CD4-positive, alpha-beta memory T cell (primary cell): ENCODE data around the gene CHRNB4. TPM values are rescaled to one million over a fixed set of nuclear protein-coding genes. Genes with fewer than 3 reads are reported as not detected.
A peak's percentile ranks its signal among the peaks of the same experiment; 100 is the strongest.

Source experiments
- CTCF ChIA-PET: fragments of 350-600 bp; sonication (Branson Sonifier 250); formaldehyde crosslinking; loops from one replicate; lab custom pipeline; 2021; ENCODE audit warnings: inconsistent platforms; ENCODE audit not compliant: partially characterized antibody; lab: Charles Lee
- POLR2A ChIA-PET: fragments of 350-600 bp; sonication (Branson Sonifier 250); formaldehyde crosslinking; loops from one replicate; lab custom pipeline; 2021; ENCODE audit not compliant: partially characterized antibody; lab: Charles Lee
- DNase-seq, 5 donors: peaks; one replicate each; pipeline versions ENCODE4 v3.0.0 to v3.0.0-alpha.2; 2020 to 2022; ENCODE audit warnings: mixed read lengths in 1 of 5
- H3K27ac ChIP-seq: one replicate; pipeline ENCODE4 v1.7.0; 2013; ENCODE audit warnings: low read depth, low read length
- H3K27me3 ChIP-seq: 2 replicates; pipeline ENCODE4 v1.7.0; 2013; ENCODE audit warnings: mild to moderate bottlenecking, low read length, moderate library complexity; ENCODE audit not compliant: insufficient read depth
- H3K36me3 ChIP-seq: 2 replicates; pipeline ENCODE4 v1.7.0; 2013; ENCODE audit warnings: mild to moderate bottlenecking, low read length, moderate library complexity; ENCODE audit not compliant: insufficient read depth
- H3K4me1 ChIP-seq: 2 replicates; pipeline ENCODE4 v1.7.0; 2013; ENCODE audit warnings: mild to moderate bottlenecking, low read length, moderate library complexity; ENCODE audit not compliant: insufficient read depth
- H3K4me3 ChIP-seq, 2 donors: one replicate each; pipeline ENCODE4 v1.7.0; 2013; ENCODE audit warnings: low read length in 2 of 2, mild to moderate bottlenecking in 1 of 2
- H3K9me3 ChIP-seq, 2 donors: one replicate each; pipeline ENCODE4 v1.7.0; 2013; ENCODE audit warnings: low read length in 2 of 2, control low read depth in 1 of 2; ENCODE audit not compliant: control insufficient read depth in 1 of 2
- H3K27ac Mint-ChIP-seq, 7 donors: one replicate each; pipeline ENCODE4 v1.8.0; 2020 to 2021; ENCODE audit warnings: mixed read lengths in 7 of 7, mild to moderate bottlenecking in 6 of 7, inconsistent platforms in 3 of 7, moderate library complexity in 3 of 7
- H3K27me3 Mint-ChIP-seq, 2 donors: one replicate each; pipeline ENCODE4 v1.8.0; 2020 to 2021; ENCODE audit warnings: mixed read lengths in 2 of 2
- H3K36me3 Mint-ChIP-seq, 2 donors: one replicate each; pipeline ENCODE4 v1.8.0; 2020 to 2021; ENCODE audit warnings: mixed read lengths in 2 of 2, inconsistent platforms in 1 of 2, mild to moderate bottlenecking in 1 of 2
- H3K4me1 Mint-ChIP-seq, 4 donors: one replicate each; pipeline ENCODE4 v1.8.0; 2020 to 2021; ENCODE audit warnings: mixed read lengths in 4 of 4, mild to moderate bottlenecking in 1 of 4
- H3K4me3 Mint-ChIP-seq, 8 donors: one replicate each; pipeline ENCODE4 v1.8.0; 2020 to 2021; ENCODE audit warnings: mixed read lengths in 8 of 8, mild to moderate bottlenecking in 7 of 8, moderate library complexity in 6 of 8, inconsistent platforms in 3 of 8
- H3K9me3 Mint-ChIP-seq, 8 donors: one replicate each; pipeline ENCODE4 v1.8.0; 2020 to 2021; ENCODE audit warnings: mixed read lengths in 8 of 8, mild to moderate bottlenecking in 5 of 8, inconsistent platforms in 3 of 8, moderate library complexity in 1 of 8
- intact Hi-C: fragments of 100-400 bp; cut with micrococcal nuclease; formaldehyde crosslinking; loops from one replicate; pipeline ENCODE4 v1.15.1; 2023
- polyA plus RNA-seq, 2 donors: library from polyadenylated mRNA; unstranded; fragments of 300-500 nt; fragmentation: Illumina TruSeq; gene quantifications; one replicate each; pipeline ENCODE4 v1.2.3, GENCODE V29; 2021
- total RNA-seq, 2 experiments: library from RNA; stranded (reverse); gene quantifications; one replicate each; pipeline ENCODE4 v1.2.3, GENCODE V29; 2021

CHRNB4 gene
- total and polyA plus RNA-seq, 4 experiments from 2014 or later: not detected

GRCh38 chr15:78619022-78619950 lies 21.7 kb downstream of the CHRNB4 start:
- ChIA-PET POLR2A (no interaction called here), CTCF (interaction anchor here (0.8 to 1.8 kb wide), 8 partner anchors 12 to 135 kb away, joined by 3 to 6 read pairs (median 4); no protein-coding TSS in a partner anchor)
- no peak overlapping the region for H3K27ac Mint-ChIP-seq
- no peaks in the 10 kb centered on the region for H3K9me3 ChIP-seq
- no peaks in the 10 kb centered on the region for H3K36me3 Mint-ChIP-seq
- peaks cover 2 to 18% (median 10%) of the 10 kb centered on the region in 4 donors for H3K4me1 Mint-ChIP-seq
- H3K36me3 ChIP-seq: no peaks in the 10 kb centered on the region
- H3K4me1 ChIP-seq: no peaks in the 10 kb centered on the region
- DNase-seq: no peak
- H3K27me3 ChIP-seq: peaks cover 7% of the 10 kb centered on the region
- H3K9me3 Mint-ChIP-seq: no peaks in the 10 kb centered on the region
- no peak overlapping the region for H3K27ac ChIP-seq
- H3K4me3 ChIP-seq: no peak overlapping the region
- H3K27me3 Mint-ChIP-seq: peaks cover 34 to 40% of the 10 kb centered on the region in 2 donors
- H3K4me3 Mint-ChIP-seq: peak overlapping the region in 2 of 8 donors; percentile 34 to 72
- intact Hi-C loops: no loop called here

GRCh38 chr15:78618490-78618934 lies 22.5 kb downstream of the CHRNB4 start:
- Histone ChIP-seq H3K27me3 (peaks cover 7% of the 10 kb centered on the region), H3K27ac (no peak overlapping the region), H3K9me3 (no peaks in the 10 kb centered on the region), H3K4me1 (no peaks in the 10 kb centered on the region), H3K4me3 (no peak overlapping the region), H3K36me3 (no peaks in the 10 kb centered on the region)
- Mint-ChIP-seq H3K27me3 (peaks cover 31 to 34% of the 10 kb centered on the region in 2 donors), H3K27ac (no peak overlapping the region), H3K36me3 (no peaks in the 10 kb centered on the region), H3K4me3 (peak overlapping the region in 3 of 8 donors; percentile 43 to 71 (median 55)), H3K4me1 (peaks cover 2 to 18% (median 10%) of the 10 kb centered on the region in 4 donors), H3K9me3 (no peaks in the 10 kb centered on the region)
- peak; percentile 45 to 75 (median 60) for DNase-seq
- POLR2A ChIA-PET: no interaction called here
- intact Hi-C loops: loop anchor here (1.0 kb wide), 1 partner anchor 91 kb away; no protein-coding TSS in a partner anchor
- CTCF ChIA-PET: interaction anchor here (1.3 to 1.8 kb wide), 5 partner anchors 14 to 132 kb away, joined by 3 to 6 read pairs (median 5); no protein-coding TSS in a partner anchor

- H3K4me1 ChIP-seq: no peaks in the 10 kb centered on the region
- H3K4me3 ChIP-seq: no peak overlapping the region
- POLR2A ChIA-PET: no interaction called here
- no peaks in the 10 kb centered on the region for H3K9me3 ChIP-seq
- no peaks in the 10 kb centered on the region for H3K36me3 ChIP-seq
- intact Hi-C loops: loop anchor here (1.0 kb wide), 1 partner anchor 91 kb away; no protein-coding TSS in a partner anchor
- CTCF ChIA-PET: interaction anchor here (0.8 to 1.8 kb wide), 3 partner anchors 36 to 132 kb away, joined by 3 to 6 read pairs (median 5); no protein-coding TSS in a partner anchor
- H3K27ac Mint-ChIP-seq: no peak overlapping the region
- H3K4me1 Mint-ChIP-seq: peaks cover 2 to 18% (median 10%) of the 10 kb centered on the region in 4 donors
- H3K4me3 Mint-ChIP-seq: no peak overlapping the region
- no peaks in the 10 kb centered on the region for H3K9me3 Mint-ChIP-seq
- peaks cover 27 to 30% of the 10 kb centered on the region in 2 donors for H3K27me3 Mint-ChIP-seq
- no peak for DNase-seq
- no peaks in the 10 kb centered on the region for H3K36me3 Mint-ChIP-seq
- H3K27ac ChIP-seq: no peak overlapping the region
- H3K27me3 ChIP-seq: peaks cover 7% of the 10 kb centered on the region
Measured at GRCh38 chr15:78618064-78618463, 22.9 kb downstream of the CHRNB4 start.

- Histone ChIP-seq H3K27me3 (peaks cover 7% of the 10 kb centered on the region), H3K4me1 (no peaks in the 10 kb centered on the region), H3K4me3 (no peak overlapping the region), H3K36me3 (no peaks in the 10 kb centered on the region), H3K27ac (no peak overlapping the region), H3K9me3 (no peaks in the 10 kb centered on the region)
- no peak for DNase-seq
- Mint-ChIP-seq H3K36me3 (no peaks in the 10 kb centered on the region), H3K9me3 (no peaks in the 10 kb centered on the region), H3K4me1 (peaks cover 2 to 18% (median 10%) of the 10 kb centered on the region in 4 donors), H3K27me3 (peaks cover 23 to 26% of the 10 kb centered on the region in 2 donors), H3K27ac (no peak overlapping the region), H3K4me3 (no peak overlapping the region)
- POLR2A ChIA-PET: no interaction called here
- intact Hi-C loops: no loop called here
- CTCF ChIA-PET: interaction anchor here (0.8 kb wide), 1 partner anchor 35 kb away, joined by 3 read pairs; no protein-coding TSS in a partner anchor
Measured at GRCh38 chr15:78617516-78617915, 23.5 kb downstream of the CHRNB4 start.

- peaks cover 19 to 23% of the 10 kb centered on the region in 2 donors for H3K27me3 Mint-ChIP-seq
- H3K36me3 ChIP-seq: no peaks in the 10 kb centered on the region
- no peak overlapping the region for H3K27ac ChIP-seq
- intact Hi-C loops: no loop called here
- H3K4me3 Mint-ChIP-seq: no peak overlapping the region
- H3K4me1 Mint-ChIP-seq: peaks cover 2 to 18% (median 10%) of the 10 kb centered on the region in 4 donors
- ChIA-PET POLR2A (no interaction called here), CTCF (no interaction called here)
- no peaks in the 10 kb centered on the region for H3K4me1 ChIP-seq
- no peaks in the 10 kb centered on the region for H3K9me3 Mint-ChIP-seq
- no peaks in the 10 kb centered on the region for H3K36me3 Mint-ChIP-seq
- no peaks in the 10 kb centered on the region for H3K9me3 ChIP-seq
- no peak overlapping the region for H3K27ac Mint-ChIP-seq
- no peak for DNase-seq
- H3K27me3 ChIP-seq: peaks cover 7% of the 10 kb centered on the region
- no peak overlapping the region for H3K4me3 ChIP-seq
Measured at GRCh38 chr15:78617076-78617475, 23.9 kb downstream of the CHRNB4 start.

- H3K4me3 ChIP-seq: no peak overlapping the region
- DNase-seq: no peak
- no peaks in the 10 kb centered on the region for H3K36me3 Mint-ChIP-seq
- H3K9me3 ChIP-seq: no peaks in the 10 kb centered on the region
- no peaks in the 10 kb centered on the region for H3K36me3 ChIP-seq
- peaks cover under 1 to 14% (median 8%) of the 10 kb centered on the region in 4 donors for H3K4me1 Mint-ChIP-seq
- no peak overlapping the region for H3K4me3 Mint-ChIP-seq
- H3K9me3 Mint-ChIP-seq: no peaks in the 10 kb centered on the region
- CTCF ChIA-PET: interaction anchor here (1.2 kb wide), 1 partner anchor 94 kb away, joined by 4 read pairs; no protein-coding TSS in a partner anchor
- H3K27ac ChIP-seq: no peak overlapping the region
- no peak overlapping the region for H3K27ac Mint-ChIP-seq
- H3K27me3 ChIP-seq: peaks cover 7% of the 10 kb centered on the region
- H3K4me1 ChIP-seq: no peaks in the 10 kb centered on the region
- intact Hi-C loops: no loop called here
- peaks cover 13 to 17% of the 10 kb centered on the region in 2 donors for H3K27me3 Mint-ChIP-seq
- POLR2A ChIA-PET: no interaction called here
Measured at GRCh38 chr15:78616506-78616905, 24.5 kb downstream of the CHRNB4 start.

GRCh38 chr15:78615151-78615589 lies 25.8 kb downstream of the CHRNB4 start:
- Mint-ChIP-seq H3K27me3 (peaks cover 11 to 15% of the 10 kb centered on the region in 2 donors), H3K4me3 (no peak overlapping the region), H3K9me3 (no peaks in the 10 kb centered on the region), H3K4me1 (peaks cover 0 to 10% (median 6%) of the 10 kb centered on the region in 4 donors), H3K36me3 (no peaks in the 10 kb centered on the region), H3K27ac (no peak overlapping the region)
- H3K27ac ChIP-seq: no peak overlapping the region
- H3K9me3 ChIP-seq: no peaks in the 10 kb centered on the region
- POLR2A ChIA-PET: no interaction called here
- intact Hi-C loops: no loop called here
- peaks cover 7% of the 10 kb centered on the region for H3K27me3 ChIP-seq
- DNase-seq: no peak
- no peaks in the 10 kb centered on the region for H3K36me3 ChIP-seq
- H3K4me1 ChIP-seq: no peaks in the 10 kb centered on the region
- CTCF ChIA-PET: interaction anchor here (0.9 to 1.2 kb wide), 3 partner anchors 13 to 569 kb away, joined by 4 to 8 read pairs (median 5); no protein-coding TSS in a partner anchor
- no peak overlapping the region for H3K4me3 ChIP-seq
